ENCODE data around the gene EML3.
"Not testable (repeated sequence)": the region's sequence is repeated elsewhere in the genome, so short reads cannot be mapped to it uniquely, and the experiment has no call there.

The EML3 gene

DNA sequence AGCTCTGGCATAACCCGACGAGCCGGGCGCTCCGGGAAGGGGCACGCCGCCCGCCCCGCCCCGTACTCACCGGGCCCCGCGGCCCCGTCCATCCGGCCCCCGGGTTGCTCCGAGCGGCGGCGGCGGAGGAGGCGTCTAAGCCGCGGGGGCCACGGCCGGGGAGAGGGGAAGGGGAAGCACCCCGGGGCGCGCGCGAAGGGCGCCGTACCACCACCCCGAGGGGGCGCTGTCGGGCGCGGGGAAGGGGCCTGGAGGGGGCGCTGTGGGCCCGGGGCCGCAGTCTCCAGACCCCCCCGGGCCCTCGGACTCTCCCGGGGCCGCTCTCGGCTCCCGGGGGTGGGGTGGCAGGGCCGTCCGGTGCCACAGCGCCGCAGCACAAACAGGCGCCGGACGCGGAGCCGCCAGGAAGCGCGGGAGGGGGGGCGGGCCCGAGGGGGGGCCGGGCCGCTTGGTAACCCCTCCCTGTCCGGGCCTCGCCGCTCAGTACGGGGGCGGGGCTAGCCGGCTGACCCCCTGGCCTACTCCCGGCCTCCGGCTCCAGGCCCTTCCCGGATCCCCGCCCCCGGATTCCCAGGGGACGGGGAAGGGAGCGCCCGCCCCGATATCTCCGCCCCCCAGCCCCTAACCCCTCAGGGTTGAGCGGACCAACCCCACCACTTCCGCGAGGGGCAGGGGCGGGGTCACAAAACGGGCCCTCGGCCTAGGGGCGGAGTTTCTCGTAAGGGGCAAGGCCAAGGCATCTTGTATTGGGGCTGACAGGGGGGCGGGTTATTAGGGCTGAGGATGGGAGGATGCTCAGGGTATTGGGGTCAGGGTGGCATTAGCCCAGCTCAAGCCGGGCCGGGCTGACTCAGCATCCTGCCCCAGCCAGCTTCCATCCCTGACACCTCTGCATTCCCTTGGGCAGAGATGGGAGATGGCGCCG lies at the start of gene EML3, which contains the start of gene ROM1:
Gene EML3 (minus strand): TSS at position 410 of the 925 bp plus-strand sequence. CDS start 318 bp downstream, at position 92.
Gene ROM1 (plus strand): TSS at position 892 of the 925 bp plus-strand sequence. CDS start 25 bp downstream, at position 917.
- DNase-seq, result peak; percentile 73 to 80

- DNase-seq, result no peak
These were observed 44.3 kb upstream of the EML3 start for GRCh38 chr11:62656796-62657429.

GRCh38 chr11:62654297-62654696 lies 41.7 kb upstream of the EML3 start:
- no peak for DNase-seq

- no peak for DNase-seq
These were observed 39.8 kb upstream of the EML3 start for GRCh38 chr11:62652161-62653006.

- DNase-seq, result not testable (repeated sequence)
These were observed 37.7 kb upstream of the EML3 start for GRCh38 chr11:62650283-62650682.

GRCh38 chr11:62649486-62649885 lies 36.9 kb upstream of the EML3 start:
- no peak for DNase-seq

DNA sequence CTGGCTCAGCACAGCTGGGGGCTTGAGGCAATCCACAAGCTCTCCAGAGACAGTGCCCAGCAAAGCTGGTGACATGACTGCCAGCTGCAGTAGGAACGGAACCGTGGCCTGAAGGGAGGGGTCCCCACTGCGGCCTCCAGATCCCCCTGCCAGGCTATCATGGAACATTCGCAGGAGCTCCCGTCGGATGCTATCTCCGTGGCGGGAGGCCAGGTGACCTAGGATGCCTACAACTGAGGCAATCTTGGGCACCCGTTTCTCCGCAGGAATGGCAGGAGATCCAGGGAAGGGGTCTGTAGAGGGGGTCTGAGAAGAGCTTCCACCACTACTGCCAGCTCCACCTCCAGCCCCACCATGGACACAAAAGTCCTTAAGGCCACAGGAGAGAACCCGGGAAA lies 36.4 kb upstream of the EML3 start:
- DNase-seq, result no peak

DNA sequence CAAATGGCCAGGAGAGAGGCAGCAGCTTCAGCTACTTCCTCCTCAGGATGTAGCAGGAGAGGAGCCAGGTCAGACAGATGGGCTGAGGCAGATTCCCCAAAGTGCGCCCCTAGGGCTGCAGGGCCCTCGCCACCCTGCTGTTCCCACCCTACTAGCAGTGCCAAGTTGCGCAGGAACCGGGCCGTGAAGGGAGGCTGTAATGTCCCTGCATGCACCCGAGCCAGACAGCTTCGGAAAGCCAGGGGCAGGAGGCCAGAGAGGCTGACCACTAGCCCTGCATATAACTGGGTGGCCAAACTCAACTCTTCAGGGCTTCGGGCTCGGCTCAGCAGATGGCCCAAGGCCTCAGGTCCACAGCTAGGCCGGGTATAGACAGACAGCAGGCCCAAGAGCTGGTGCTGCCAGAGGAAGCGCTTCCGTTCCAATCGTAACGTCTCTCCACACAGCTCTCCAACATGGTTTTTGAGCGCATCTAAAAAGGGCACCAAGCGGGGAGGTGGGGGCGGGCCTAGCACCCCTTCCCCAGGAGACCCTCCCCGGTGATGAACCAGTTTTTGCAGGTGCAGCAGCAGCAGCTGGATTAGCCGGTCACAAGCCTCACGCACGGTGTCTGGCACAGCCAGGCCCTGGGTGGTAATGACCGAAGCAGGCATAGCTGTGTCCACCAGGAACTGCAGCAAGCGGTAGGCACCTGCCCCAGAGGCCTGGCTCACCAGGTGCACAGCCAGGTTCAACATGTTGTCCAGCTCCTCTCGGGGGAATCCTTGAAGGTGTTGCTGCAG lies 35.8 kb upstream of the EML3 start:
- no peak for DNase-seq

- DNase-seq, result no peak
These were observed 35.0 kb upstream of the EML3 start for GRCh38 chr11:62647609-62648005.

- DNase-seq, result no peak
These were observed 34.4 kb upstream of the EML3 start for GRCh38 chr11:62646825-62647608.

DNA sequence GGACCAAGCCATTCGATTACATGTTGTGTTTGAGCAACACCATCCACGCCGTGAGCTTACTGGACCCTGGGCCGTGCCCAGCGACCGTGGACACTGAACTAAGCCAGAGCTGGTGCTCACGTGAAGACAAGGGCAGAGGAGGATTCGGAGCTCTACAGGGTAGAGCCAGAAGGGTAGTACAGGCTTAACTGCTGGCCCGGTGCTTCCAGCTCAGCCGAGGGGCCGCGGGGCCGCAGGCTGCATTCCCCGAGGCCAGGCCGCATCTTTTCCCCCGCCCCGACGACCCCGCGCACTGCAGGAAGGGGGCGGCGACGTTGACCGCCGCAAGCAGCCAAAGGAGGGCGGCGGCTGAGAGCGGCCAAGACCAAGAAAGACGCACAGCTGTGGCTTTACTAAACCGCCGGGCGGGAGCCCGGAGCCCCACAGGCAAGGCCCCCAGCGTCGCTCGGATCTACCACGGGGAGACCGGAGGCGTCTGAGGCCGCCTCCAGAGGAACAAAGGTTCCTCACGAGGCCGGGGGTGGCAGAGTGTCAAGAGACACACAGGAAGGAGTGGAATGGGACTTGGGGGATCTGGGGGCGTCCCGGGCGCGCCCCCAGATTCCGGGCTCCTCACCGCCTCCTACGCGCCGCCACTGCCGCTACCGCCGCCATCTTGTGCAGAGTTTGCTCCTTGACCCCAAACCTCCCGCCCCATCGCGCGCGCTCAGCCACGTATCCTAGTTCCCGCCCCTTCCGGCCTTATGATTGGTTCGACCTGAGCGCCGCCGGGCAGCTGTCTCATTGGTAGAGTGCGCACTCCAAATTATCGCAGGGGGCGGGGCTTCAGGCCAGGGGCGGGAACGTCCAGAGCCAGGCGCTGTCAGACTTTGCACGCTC lies 33.6 kb upstream of the EML3 start, which contains the start of gene GANAB:
Gene GANAB (minus strand): TSS at position 668 of the 879 bp plus-strand sequence. CDS start 14 bp downstream, at position 654.
- peak; percentile 97 to 99 for DNase-seq

GRCh38 chr11:62645671-62645945 lies 33.0 kb upstream of the EML3 start:
- DNase-seq, result no peak

DNA sequence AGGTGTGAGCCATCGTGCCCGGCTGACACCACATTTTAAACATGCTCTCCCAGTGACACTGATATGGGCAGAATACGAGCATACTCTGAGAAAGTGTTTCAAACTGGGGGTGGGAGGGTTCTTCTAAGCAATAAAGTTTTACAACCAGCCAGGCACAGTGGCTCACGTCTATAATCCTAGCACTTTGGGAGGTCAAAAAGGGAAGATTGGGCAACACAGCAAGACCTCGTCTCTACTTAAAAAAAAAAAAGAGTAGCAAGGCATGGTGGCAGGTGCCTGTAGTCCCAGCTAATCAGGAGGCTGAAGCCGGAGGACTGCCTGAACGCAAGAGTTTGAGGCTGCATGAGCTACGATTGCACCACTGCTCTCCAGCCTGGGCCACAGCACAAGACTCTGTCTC lies 31.6 kb upstream of the EML3 start:
- no peak for DNase-seq

- no peak for DNase-seq
These were observed 19.9 kb upstream of the EML3 start for GRCh38 chr11:62632492-62632891.

DNA sequence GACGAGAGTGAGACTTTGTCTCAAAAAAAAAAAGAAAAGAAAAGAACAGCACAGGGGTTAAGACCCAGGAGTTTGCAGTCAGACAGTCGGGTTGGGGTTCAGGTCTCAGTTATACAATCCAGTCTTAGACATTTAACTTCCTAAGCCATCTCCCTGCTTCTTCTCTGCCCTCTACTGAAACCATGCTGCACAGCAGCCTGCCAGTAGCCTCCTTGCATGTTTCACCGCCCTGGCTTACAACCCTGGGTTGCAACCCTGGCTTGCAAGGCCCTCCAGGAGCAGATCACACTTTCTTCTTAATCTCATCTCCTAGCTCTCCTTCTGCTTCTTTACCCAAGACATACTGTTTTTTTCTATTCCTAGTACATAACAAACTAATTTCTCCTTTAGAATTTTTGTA lies 15.1 kb upstream of the EML3 start:
- no peak for DNase-seq

DNA sequence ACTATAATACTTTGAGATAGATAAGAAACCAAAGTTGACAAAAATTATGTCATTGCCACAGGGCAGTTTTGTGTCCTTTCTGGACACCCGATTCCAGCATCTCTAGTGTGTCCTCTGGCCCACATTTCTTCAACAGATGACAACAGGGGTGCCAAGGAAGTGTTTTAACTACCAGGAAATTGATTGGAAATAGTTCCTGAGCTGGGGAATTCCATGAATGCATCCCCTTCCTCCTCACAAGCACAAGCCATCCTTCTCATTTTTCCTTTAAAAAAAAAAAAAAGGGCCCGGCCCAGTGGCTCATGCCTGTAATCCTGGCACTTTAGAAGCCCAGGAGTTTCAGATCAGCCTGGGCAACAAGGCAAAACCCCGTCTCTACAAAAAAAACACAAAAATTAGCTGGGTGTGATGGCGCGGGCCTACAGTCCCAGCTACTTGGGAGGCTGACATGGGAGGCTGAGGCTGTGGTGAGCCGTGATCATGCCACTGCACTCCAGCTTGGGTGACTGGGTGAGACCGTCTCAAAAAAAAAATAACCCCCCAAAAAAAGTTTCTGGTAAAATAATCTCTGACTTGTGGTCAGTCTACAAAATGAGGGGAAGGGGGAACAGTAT lies 10.0 kb upstream of the EML3 start:
- DNase-seq, result no peak

- DNase-seq, result peak; percentile 96 to 98
These were observed 9.2 kb upstream of the EML3 start, which contains the start of gene B3GAT3 for GRCh38 chr11:62621567-62622470. TSS of gene B3GAT3 (minus strand) at chr11:62621986. CDS start at chr11:62621947, 39 bp downstream.

DNA sequence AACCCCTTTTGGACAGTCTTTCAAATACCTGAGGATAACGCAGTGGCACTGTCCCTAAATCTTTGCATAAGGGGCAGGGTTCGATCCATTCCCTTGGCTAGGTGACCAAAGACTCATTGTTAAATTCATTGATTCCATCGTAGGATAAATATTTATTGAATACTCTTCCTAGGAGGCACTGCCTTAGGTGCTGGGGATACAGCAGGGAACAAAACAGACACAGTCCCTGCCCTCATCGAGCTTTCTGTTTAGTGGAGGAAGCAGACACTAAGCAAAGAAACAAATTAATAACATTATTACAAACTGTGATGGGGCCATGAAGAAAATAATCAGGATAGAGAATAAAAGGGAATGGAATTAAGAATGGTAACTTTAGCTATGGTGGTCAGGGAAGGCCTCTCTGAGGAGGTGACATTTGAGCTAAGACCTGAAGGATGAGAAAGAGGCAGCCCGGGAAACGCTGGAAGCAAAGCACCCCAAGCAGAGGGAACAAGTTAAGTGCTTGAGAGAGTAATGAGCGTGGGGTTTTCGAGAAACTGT lies 8.5 kb upstream of the EML3 start:
- DNase-seq, result no peak
